GM19240 (cell line): ENCODE results near the gene SUCO.
A peak's percentile ranks its signal among the peaks of the same experiment; 100 is the strongest.
"Not testable (repeated sequence)": the region's sequence is repeated elsewhere in the genome, so short reads cannot be mapped to it uniquely, and the experiment has no call there.

Source experiments
- DNase-seq: peaks from one replicate; pipeline ENCODE4 v3.0.0; 2011; ENCODE audit warnings: low spot score; ENCODE audit not compliant: insufficient read length

The SUCO gene, protein sequence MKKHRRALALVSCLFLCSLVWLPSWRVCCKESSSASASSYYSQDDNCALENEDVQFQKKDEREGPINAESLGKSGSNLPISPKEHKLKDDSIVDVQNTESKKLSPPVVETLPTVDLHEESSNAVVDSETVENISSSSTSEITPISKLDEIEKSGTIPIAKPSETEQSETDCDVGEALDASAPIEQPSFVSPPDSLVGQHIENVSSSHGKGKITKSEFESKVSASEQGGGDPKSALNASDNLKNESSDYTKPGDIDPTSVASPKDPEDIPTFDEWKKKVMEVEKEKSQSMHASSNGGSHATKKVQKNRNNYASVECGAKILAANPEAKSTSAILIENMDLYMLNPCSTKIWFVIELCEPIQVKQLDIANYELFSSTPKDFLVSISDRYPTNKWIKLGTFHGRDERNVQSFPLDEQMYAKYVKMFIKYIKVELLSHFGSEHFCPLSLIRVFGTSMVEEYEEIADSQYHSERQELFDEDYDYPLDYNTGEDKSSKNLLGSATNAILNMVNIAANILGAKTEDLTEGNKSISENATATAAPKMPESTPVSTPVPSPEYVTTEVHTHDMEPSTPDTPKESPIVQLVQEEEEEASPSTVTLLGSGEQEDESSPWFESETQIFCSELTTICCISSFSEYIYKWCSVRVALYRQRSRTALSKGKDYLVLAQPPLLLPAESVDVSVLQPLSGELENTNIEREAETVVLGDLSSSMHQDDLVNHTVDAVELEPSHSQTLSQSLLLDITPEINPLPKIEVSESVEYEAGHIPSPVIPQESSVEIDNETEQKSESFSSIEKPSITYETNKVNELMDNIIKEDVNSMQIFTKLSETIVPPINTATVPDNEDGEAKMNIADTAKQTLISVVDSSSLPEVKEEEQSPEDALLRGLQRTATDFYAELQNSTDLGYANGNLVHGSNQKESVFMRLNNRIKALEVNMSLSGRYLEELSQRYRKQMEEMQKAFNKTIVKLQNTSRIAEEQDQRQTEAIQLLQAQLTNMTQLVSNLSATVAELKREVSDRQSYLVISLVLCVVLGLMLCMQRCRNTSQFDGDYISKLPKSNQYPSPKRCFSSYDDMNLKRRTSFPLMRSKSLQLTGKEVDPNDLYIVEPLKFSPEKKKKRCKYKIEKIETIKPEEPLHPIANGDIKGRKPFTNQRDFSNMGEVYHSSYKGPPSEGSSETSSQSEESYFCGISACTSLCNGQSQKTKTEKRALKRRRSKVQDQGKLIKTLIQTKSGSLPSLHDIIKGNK (N-terminal part only)

GRCh38 chr1:172532700-172533512 is at the start of gene SUCO:
SUCO (plus strand) TSS chr1:172533150; CDS start chr1:172533436, 286 bp downstream.
- peak; percentile 73 for DNase-seq

GRCh38 chr1:172483448-172483847 is 49.5 kb upstream of the SUCO start:
- DNase-seq: no peak

GRCh38 chr1:172484252-172484651 is 48.7 kb upstream of the SUCO start:
- no peak for DNase-seq

DNA sequence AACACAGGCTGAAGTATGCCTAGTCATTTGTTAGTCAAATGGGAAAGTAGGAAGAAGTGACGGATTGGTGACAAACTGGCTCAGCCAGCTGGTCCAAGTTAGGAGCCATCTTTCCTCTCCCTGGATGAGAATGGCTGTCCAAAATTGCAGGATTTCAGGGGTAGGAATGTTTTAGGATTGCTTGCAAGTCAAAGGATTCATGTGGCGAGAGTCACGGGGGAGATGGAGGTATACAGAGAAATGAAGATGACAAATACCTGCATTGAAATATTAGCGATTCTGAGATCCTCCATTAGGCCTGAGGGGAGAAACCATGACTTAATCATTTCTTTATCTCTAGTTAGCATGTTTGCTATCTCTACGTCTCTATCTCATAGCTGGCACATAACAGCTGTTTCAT is 47.3 kb upstream of the SUCO start:
- no peak for DNase-seq

GRCh38 chr1:172486805-172487454 is 46.0 kb upstream of the SUCO start:
- DNase-seq: no peak

- no peak for DNase-seq
These were observed 45.4 kb upstream of the SUCO start for GRCh38 chr1:172487550-172487949.

DNA sequence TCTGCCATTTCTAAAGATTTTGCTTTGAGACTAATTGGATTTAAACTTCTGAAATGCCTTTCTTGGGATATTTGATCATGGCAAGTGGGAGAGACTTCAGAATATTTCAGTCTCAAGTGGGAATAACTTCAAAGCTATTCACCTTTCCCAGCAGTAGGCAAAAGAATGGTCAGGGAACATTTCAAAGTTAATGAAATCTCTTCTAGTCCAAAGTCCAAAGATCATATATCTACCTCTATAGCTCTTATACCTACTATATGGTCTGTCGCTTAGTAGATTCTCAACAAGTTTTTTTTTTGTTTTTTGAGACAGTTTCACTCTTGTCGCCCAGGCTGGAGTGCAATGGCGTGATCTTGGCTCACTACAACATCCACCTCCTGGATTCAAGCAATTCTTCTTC is 44.6 kb upstream of the SUCO start:
- DNase-seq: no peak

DNA sequence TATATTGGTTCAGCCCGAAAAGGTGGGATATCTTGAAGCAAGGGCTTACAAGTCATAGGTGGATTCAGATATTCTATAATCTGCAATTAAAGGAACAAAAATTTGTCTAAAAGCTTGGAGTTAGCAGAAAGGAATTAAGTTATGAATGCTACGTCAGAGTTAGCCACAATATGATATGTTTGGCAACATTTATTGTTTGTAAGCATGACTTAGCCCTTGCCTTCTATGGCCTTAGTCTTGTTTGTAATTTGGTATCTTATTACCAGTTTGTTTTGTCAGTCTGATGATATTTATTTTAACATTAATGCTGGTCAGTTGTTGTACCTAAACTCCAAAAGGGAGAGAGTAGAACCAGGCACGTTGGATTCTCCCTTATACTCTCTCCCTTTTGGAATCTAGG is 43.1 kb upstream of the SUCO start:
- DNase-seq: no peak

- DNase-seq: no peak
These were observed 40.5 kb upstream of the SUCO start for GRCh38 chr1:172492421-172492820.

GRCh38 chr1:172494166-172494565 is 38.8 kb upstream of the SUCO start:
- DNase-seq: no peak

GRCh38 chr1:172496127-172496526 is 36.8 kb upstream of the SUCO start:
- not testable (repeated sequence) for DNase-seq

GRCh38 chr1:172496678-172497077 is 36.3 kb upstream of the SUCO start:
- DNase-seq: no peak

DNA sequence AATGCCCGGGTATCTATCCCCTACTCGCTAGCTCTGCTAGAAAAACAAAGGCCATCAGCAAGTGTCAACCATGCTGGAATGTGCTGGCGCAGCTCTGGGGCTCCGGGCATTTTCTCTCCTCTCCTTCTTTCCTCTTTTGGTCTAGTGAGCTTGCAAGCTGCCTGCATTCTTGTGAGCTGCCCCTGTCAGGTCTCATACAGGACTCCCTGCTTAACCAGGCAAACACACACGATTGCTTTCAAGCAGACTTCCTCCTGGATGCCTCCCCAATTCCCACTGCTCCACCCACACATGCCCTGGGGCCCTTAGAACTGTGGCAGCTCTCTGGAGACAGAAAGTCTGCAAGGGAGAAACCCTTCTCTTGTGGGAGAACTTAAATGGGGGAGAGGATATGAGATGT is 35.7 kb upstream of the SUCO start:
- DNase-seq: no peak

GRCh38 chr1:172498857-172499256 is 34.1 kb upstream of the SUCO start:
- no peak for DNase-seq

DNA sequence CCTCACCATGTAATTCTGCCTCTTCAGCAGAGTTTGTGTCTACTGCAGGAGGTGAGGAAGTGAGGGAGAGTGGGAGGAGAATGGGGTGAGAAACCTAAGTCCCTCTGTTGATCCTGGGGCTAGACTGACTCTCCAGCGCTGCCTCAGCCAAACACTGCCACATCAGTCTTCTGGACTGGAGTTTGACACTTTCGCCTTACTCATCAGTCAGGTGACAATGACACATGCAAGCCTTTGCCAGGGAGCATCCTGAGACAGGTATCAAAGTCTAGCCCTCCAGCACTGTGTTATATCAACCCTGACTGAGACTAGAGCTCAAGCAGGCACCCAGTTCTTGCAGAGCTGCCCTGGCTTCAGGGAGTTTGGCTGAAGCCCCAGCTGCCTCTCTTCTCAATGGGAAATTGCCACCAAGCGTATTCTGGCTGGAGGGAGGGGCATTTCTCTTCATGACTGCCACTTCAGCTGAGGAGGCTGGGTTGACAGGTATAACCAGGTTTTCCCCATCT is 33.3 kb upstream of the SUCO start:
- DNase-seq: no peak

DNA sequence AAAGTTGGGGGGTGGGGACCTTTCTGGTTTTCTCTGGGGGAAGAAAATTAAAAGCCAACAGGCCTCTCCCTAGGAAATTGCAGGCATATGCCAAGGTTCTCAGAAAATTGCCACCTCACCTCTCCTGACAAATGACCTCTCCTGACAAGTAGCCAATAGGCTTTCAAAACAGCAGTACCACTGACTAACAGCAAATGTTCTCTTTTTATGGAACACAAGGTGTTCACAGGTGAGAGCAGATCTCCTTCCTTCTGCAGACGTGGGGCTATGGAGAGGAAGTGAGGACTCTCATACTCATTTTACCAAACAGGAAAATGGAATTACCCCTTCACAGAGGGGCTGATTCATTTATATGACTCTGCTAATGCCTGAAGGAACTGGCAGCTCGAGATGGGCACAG is 32.7 kb upstream of the SUCO start:
- DNase-seq: no peak

GRCh38 chr1:172507741-172508140 is 25.2 kb upstream of the SUCO start:
- no peak for DNase-seq

- no peak for DNase-seq
These were observed 22.5 kb upstream of the SUCO start for GRCh38 chr1:172510479-172510878.

GRCh38 chr1:172512591-172512990 is 20.4 kb upstream of the SUCO start:
- DNase-seq: no peak

DNA sequence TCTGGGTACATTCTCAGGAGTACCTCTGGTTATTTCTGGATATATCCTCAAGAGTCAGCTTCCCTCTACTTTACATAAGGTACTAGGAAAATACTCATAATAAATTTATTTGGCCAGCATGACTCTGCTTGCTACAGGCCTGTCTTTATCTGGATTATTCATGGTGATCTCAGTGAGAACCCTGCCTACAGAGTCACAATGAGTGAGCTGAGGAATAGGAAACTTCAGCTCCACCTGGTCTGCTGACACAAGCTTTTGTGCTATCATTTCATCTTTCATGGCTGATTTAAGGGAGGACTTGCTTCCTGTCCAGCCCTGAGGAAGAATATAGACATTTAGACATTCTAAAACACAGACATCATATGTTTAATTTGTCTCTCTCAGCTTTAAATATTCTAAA is 19.5 kb upstream of the SUCO start:
- DNase-seq: no peak
